HG03135 (cell line): ENCODE measurements around the gene VAMP4.
"Not testable (repeated sequence)": the region's sequence is repeated elsewhere in the genome, so short reads cannot be mapped to it uniquely, and the experiment has no call there.

ENCODE experiments used
- ATAC-seq: cut with Tn5 transposase; IDR thresholded peaks from one replicate; pipeline ENCODE4 v1.9.1; 2021; ENCODE audit warnings: mild to moderate bottlenecking, moderate library complexity; ENCODE audit not compliant: unreplicated experiment

VAMP4 gene

GRCh38 chr1:171707583-171707982, 34.3 kb downstream of the VAMP4 start:
- ATAC-seq: no peak

GRCh38 chr1:171702598-171702997, 39.3 kb downstream of the VAMP4 start:
- no peak for ATAC-seq

- ATAC-seq: no peak
These were observed 42.3 kb downstream of the VAMP4 start for GRCh38 chr1:171699531-171699930.

- not testable (repeated sequence) for ATAC-seq
These were observed 46.1 kb downstream of the VAMP4 start for GRCh38 chr1:171695772-171696171.

- not testable (repeated sequence) for ATAC-seq
These were observed 48.3 kb downstream of the VAMP4 start for GRCh38 chr1:171693541-171693940.

GRCh38 chr1:171683870-171684269, 58.0 kb downstream of the VAMP4 start:
- no peak for ATAC-seq

GRCh38 chr1:171680339-171680738, 61.5 kb downstream of the VAMP4 start:
- ATAC-seq: no peak

- ATAC-seq: no peak
These were observed 65.0 kb downstream of the VAMP4 start for GRCh38 chr1:171676823-171677222.

GRCh38 chr1:171674431-171675405, 67.1 kb downstream of the VAMP4 start:
- no peak for ATAC-seq

- no peak for ATAC-seq
These were observed 71.1 kb downstream of the VAMP4 start for GRCh38 chr1:171670739-171671138.

GRCh38 chr1:171668372-171668771, 73.5 kb downstream of the VAMP4 start:
- ATAC-seq: no peak

GRCh38 chr1:171666114-171666769, 75.6 kb downstream of the VAMP4 start:
- no peak for ATAC-seq

- ATAC-seq: no peak
These were observed 76.9 kb downstream of the VAMP4 start for GRCh38 chr1:171664976-171665375.

GRCh38 chr1:171663854-171664575, 77.8 kb downstream of the VAMP4 start:
- ATAC-seq: no peak

- ATAC-seq: no peak
These were observed 78.6 kb downstream of the VAMP4 start for GRCh38 chr1:171663036-171663853.

GRCh38 chr1:171661076-171661650, 80.7 kb downstream of the VAMP4 start:
- ATAC-seq: no peak

GRCh38 chr1:171656206-171656605, 85.7 kb downstream of the VAMP4 start:
- ATAC-seq: not testable (repeated sequence)

GRCh38 chr1:171655746-171656116, 86.1 kb downstream of the VAMP4 start:
- ATAC-seq: no peak

GRCh38 chr1:171654942-171655745, 86.7 kb downstream of the VAMP4 start:
- ATAC-seq: no peak
